Trophoblast cell (in vitro differentiated cells and primary cell): Measurements from ENCODE around the gene SLC22A1.

Source experiments
- DNase-seq, 2 donors: peaks; one replicate each; pipeline ENCODE4 v3.0.0-alpha.2; 2016
- H2AFZ ChIP-seq: 2 replicates; pipeline ENCODE4 v1.6.1; 2013; ENCODE audit warnings: low read length, moderate library complexity, mild to moderate bottlenecking; ENCODE audit not compliant: insufficient read depth, poor library complexity
- H2AK5ac ChIP-seq: 2 replicates; pipeline ENCODE4 v1.6.1; 2013; ENCODE audit warnings: mild to moderate bottlenecking, low read length
- H2BK120ac ChIP-seq: 2 replicates; pipeline ENCODE4 v1.6.1; 2013; ENCODE audit warnings: low read length, mild to moderate bottlenecking, moderate library complexity; ENCODE audit not compliant: insufficient read depth, poor library complexity
- H2BK12ac ChIP-seq: 2 replicates; pipeline ENCODE4 v1.6.1; 2013; ENCODE audit warnings: mild to moderate bottlenecking, low read length, moderate library complexity
- H2BK5ac ChIP-seq: 2 replicates; pipeline ENCODE4 v1.6.1; 2013; ENCODE audit warnings: low read length, low read depth, moderate library complexity, mild to moderate bottlenecking; ENCODE audit not compliant: poor library complexity
- H3K14ac ChIP-seq: 2 replicates; pipeline ENCODE4 v1.6.1; 2013; ENCODE audit warnings: mild to moderate bottlenecking, low read length
- H3K18ac ChIP-seq: 2 replicates; pipeline ENCODE4 v1.6.1; 2013; ENCODE audit warnings: mild to moderate bottlenecking, low read length
- H3K23ac ChIP-seq: 2 replicates; pipeline ENCODE4 v1.6.1; 2013; ENCODE audit warnings: low read length
- H3K27ac ChIP-seq: 2 replicates; pipeline ENCODE4 v1.5.1; 2013; ENCODE audit warnings: low read depth, mild to moderate bottlenecking, inconsistent platforms, low read length, moderate library complexity
- H3K27me3 ChIP-seq: 2 replicates; pipeline ENCODE4 v1.6.1; 2013; ENCODE audit warnings: inconsistent platforms, mild to moderate bottlenecking, low read length, moderate library complexity; ENCODE audit not compliant: insufficient read depth
- H3K36me3 ChIP-seq, 2 experiments: 1 replicate in 1 of 2; 2 replicates in 1 of 2; pipeline ENCODE4 v1.6.1; 2013; ENCODE audit warnings: low read length in 2 of 2, mild to moderate bottlenecking in 2 of 2, moderate library complexity in 1 of 2; ENCODE audit not compliant: insufficient read depth in 2 of 2, control insufficient read depth in 1 of 2
- H3K4ac ChIP-seq: 2 replicates; pipeline ENCODE4 v1.6.1; 2013; ENCODE audit warnings: low read depth, mild to moderate bottlenecking, low read length, moderate library complexity
- H3K4me1 ChIP-seq, 2 experiments: 1 replicate in 1 of 2; 2 replicates in 1 of 2; pipeline ENCODE4 v1.6.1; 2013; ENCODE audit warnings: low read length in 2 of 2, mild to moderate bottlenecking in 2 of 2, moderate library complexity in 1 of 2; ENCODE audit not compliant: insufficient read depth in 2 of 2, control insufficient read depth in 1 of 2
- H3K4me2 ChIP-seq: 2 replicates; pipeline ENCODE4 v1.6.1; 2013; ENCODE audit warnings: inconsistent platforms, mild to moderate bottlenecking, low read length, moderate library complexity
- H3K4me3 ChIP-seq: 2 replicates; pipeline ENCODE4 v1.5.1; 2013; ENCODE audit warnings: mild to moderate bottlenecking, low read depth, low read length, inconsistent platforms
- H3K79me1 ChIP-seq: one replicate; pipeline ENCODE4 v1.6.1; 2013; ENCODE audit warnings: low read length
- H3K79me2 ChIP-seq: 2 replicates; pipeline ENCODE4 v1.6.1; 2013; ENCODE audit warnings: low read length, mild to moderate bottlenecking; ENCODE audit not compliant: control insufficient read depth, insufficient read depth, poor library complexity
- H3K9ac ChIP-seq: 2 replicates; pipeline ENCODE4 v1.6.1; 2013; ENCODE audit warnings: mild to moderate bottlenecking, low read length
- H3K9me3 ChIP-seq: 2 replicates; pipeline ENCODE4 v1.6.1; 2013; ENCODE audit warnings: low read depth, mild to moderate bottlenecking, control low read depth, inconsistent platforms, low read length; ENCODE audit not compliant: insufficient read depth
- H4K12ac ChIP-seq: 2 replicates; pipeline ENCODE4 v1.6.1; 2013; ENCODE audit warnings: low read depth, mild to moderate bottlenecking, low read length, moderate library complexity
- H4K8ac ChIP-seq: 2 replicates; pipeline ENCODE4 v1.6.1; 2013; ENCODE audit warnings: low read depth, mild to moderate bottlenecking, low read length, moderate library complexity
- H4K91ac ChIP-seq: one replicate; pipeline ENCODE4 v1.6.1; 2013; ENCODE audit warnings: low read depth, mild to moderate bottlenecking, low read length, moderate library complexity
- WGBS: extraction: QIAGEN DNeasy Blood & Tissue Kit; methylation state at CpG from one replicate; pipeline ENCODE4 v1.1.7; 2013; ENCODE audit warnings: missing lambda C conversion rate; ENCODE audit not compliant: insufficient read length, insufficient coverage; ENCODE audit errors: extremely low coverage; 5-methylcytosine and 5-hydroxymethylcytosine counted together

The SLC22A1 gene

GRCh38 chr6:160203522-160203921, 81.9 kb downstream of the SLC22A1 start:
- H4K8ac ChIP-seq = no peak overlapping the region
- peaks cover 0 to 6% of the 10 kb centered on the region in 2 experiments for H3K4me1 ChIP-seq
- H3K18ac ChIP-seq = no peak overlapping the region
- no peak for DNase-seq
- no peak overlapping the region for H3K27ac ChIP-seq
- no peak overlapping the region for H3K4me3 ChIP-seq
- no peak overlapping the region for H4K91ac ChIP-seq
- no peaks in the 10 kb centered on the region for H3K27me3 ChIP-seq
- no peak overlapping the region for H3K23ac ChIP-seq
- peaks cover 4% of the 10 kb centered on the region for H3K9me3 ChIP-seq
- no peaks in the 10 kb centered on the region for H3K79me2 ChIP-seq
- no peak overlapping the region for H3K4me2 ChIP-seq
- no peak overlapping the region for H3K4ac ChIP-seq
- no peaks in the 10 kb centered on the region for H3K79me1 ChIP-seq
- H4K12ac ChIP-seq = no peak overlapping the region
- no peak overlapping the region for H2AFZ ChIP-seq
- no peak overlapping the region for H3K9ac ChIP-seq
- no peak overlapping the region for H2BK12ac ChIP-seq
- no peak overlapping the region for H2BK5ac ChIP-seq
- H3K36me3 ChIP-seq = no peaks in the 10 kb centered on the region
- H3K14ac ChIP-seq = no peak overlapping the region
- H2AK5ac ChIP-seq = no peak overlapping the region
- no peak overlapping the region for H2BK120ac ChIP-seq

- no CpG with 5 or more reads among the region's 2 CpGs for WGBS
- H2BK120ac ChIP-seq = no peak overlapping the region
- no peak overlapping the region for H4K91ac ChIP-seq
- no peak overlapping the region for H3K23ac ChIP-seq
- H3K4me3 ChIP-seq = no peak overlapping the region
- peaks cover 0 to 6% of the 10 kb centered on the region in 2 experiments for H3K4me1 ChIP-seq
- no peaks in the 10 kb centered on the region for H3K27me3 ChIP-seq
- no peak for DNase-seq
- no peaks in the 10 kb centered on the region for H3K79me2 ChIP-seq
- H4K8ac ChIP-seq = no peak overlapping the region
- H3K4me2 ChIP-seq = no peak overlapping the region
- H4K12ac ChIP-seq = no peak overlapping the region
- H3K79me1 ChIP-seq = no peaks in the 10 kb centered on the region
- no peak overlapping the region for H3K14ac ChIP-seq
- H2AK5ac ChIP-seq = no peak overlapping the region
- no peak overlapping the region for H3K27ac ChIP-seq
- no peak overlapping the region for H2BK12ac ChIP-seq
- no peak overlapping the region for H3K4ac ChIP-seq
- no peak overlapping the region for H2BK5ac ChIP-seq
- H3K9ac ChIP-seq = no peak overlapping the region
- H2AFZ ChIP-seq = no peak overlapping the region
- H3K36me3 ChIP-seq = no peaks in the 10 kb centered on the region
- peaks cover 4% of the 10 kb centered on the region for H3K9me3 ChIP-seq
- H3K18ac ChIP-seq = no peak overlapping the region
Measured at GRCh38 chr6:160203953-160204352, 82.3 kb downstream of the SLC22A1 start.

GRCh38 chr6:160204710-160205109, 83.1 kb downstream of the SLC22A1 start:
- no peak overlapping the region for H4K8ac ChIP-seq
- H2BK120ac ChIP-seq = no peak overlapping the region
- H3K9ac ChIP-seq = no peak overlapping the region
- H3K18ac ChIP-seq = no peak overlapping the region
- H3K4me1 ChIP-seq = peaks cover 0 to 6% of the 10 kb centered on the region in 2 experiments
- H3K27me3 ChIP-seq = no peaks in the 10 kb centered on the region
- H3K36me3 ChIP-seq = no peaks in the 10 kb centered on the region
- H4K12ac ChIP-seq = no peak overlapping the region
- no peak overlapping the region for H4K91ac ChIP-seq
- H3K14ac ChIP-seq = no peak overlapping the region
- no peak overlapping the region for H2AFZ ChIP-seq
- DNase-seq = no peak
- no peak overlapping the region for H3K4me3 ChIP-seq
- H2BK12ac ChIP-seq = no peak overlapping the region
- H2BK5ac ChIP-seq = no peak overlapping the region
- no peak overlapping the region for H3K4ac ChIP-seq
- H3K23ac ChIP-seq = no peak overlapping the region
- no peak overlapping the region for H3K27ac ChIP-seq
- H3K9me3 ChIP-seq = peaks cover 4% of the 10 kb centered on the region
- no peak overlapping the region for H2AK5ac ChIP-seq
- WGBS = no CpG with 5 or more reads among the region's 1 CpG
- no peaks in the 10 kb centered on the region for H3K79me1 ChIP-seq
- no peak overlapping the region for H3K4me2 ChIP-seq
- no peaks in the 10 kb centered on the region for H3K79me2 ChIP-seq

GRCh38 chr6:160207618-160208017, 86.0 kb downstream of the SLC22A1 start:
- H2AFZ ChIP-seq = no peak overlapping the region
- no peak overlapping the region for H2BK5ac ChIP-seq
- WGBS = no CpG with 5 or more reads among the region's 3 CpGs
- no peaks in the 10 kb centered on the region for H3K79me1 ChIP-seq
- no peaks in the 10 kb centered on the region for H3K79me2 ChIP-seq
- no peak overlapping the region for H3K4me3 ChIP-seq
- no peak overlapping the region for H4K8ac ChIP-seq
- H2BK120ac ChIP-seq = no peak overlapping the region
- no peak overlapping the region for H3K4me2 ChIP-seq
- H3K23ac ChIP-seq = no peak overlapping the region
- no peaks in the 10 kb centered on the region for H3K36me3 ChIP-seq
- no peak overlapping the region for H2BK12ac ChIP-seq
- H3K27ac ChIP-seq = no peak overlapping the region
- no peak for DNase-seq
- H3K18ac ChIP-seq = no peak overlapping the region
- no peak overlapping the region for H4K91ac ChIP-seq
- H3K27me3 ChIP-seq = no peaks in the 10 kb centered on the region
- no peak overlapping the region for H3K14ac ChIP-seq
- no peak overlapping the region for H2AK5ac ChIP-seq
- H4K12ac ChIP-seq = no peak overlapping the region
- H3K4me1 ChIP-seq = no peaks in the 10 kb centered on the region
- H3K9ac ChIP-seq = no peak overlapping the region
- H3K4ac ChIP-seq = no peak overlapping the region
- H3K9me3 ChIP-seq = peaks cover 3% of the 10 kb centered on the region
